NB4 (cell line): Measurements from ENCODE around the gene CLEC2A.
A peak's percentile ranks its signal among the peaks of the same experiment; 100 is the strongest.

Experiments
- DNase-seq: peaks from one replicate; pipeline ENCODE4 v3.0.0; 2010; ENCODE audit warnings: low read depth
- H3K4me3 ChIP-seq: one replicate; pipeline ENCODE4 v1.5.1; 2011; ENCODE audit warnings: mild to moderate bottlenecking, low read depth, low read length, moderate library complexity
- CTCF ChIP-seq: IDR thresholded peaks from one replicate; pipeline ENCODE4 v1.5.1; 2012; ENCODE audit warnings: low read depth, low read length
- MAX ChIP-seq: IDR thresholded peaks from 2 replicates; pipeline ENCODE4 v1.6.1; 2011; ENCODE audit warnings: low read depth, low read length
- MYC ChIP-seq: IDR thresholded peaks from 2 replicates; pipeline ENCODE4 v1.6.1; 2011; ENCODE audit warnings: low read depth, low read length
- POLR2A ChIP-seq: IDR thresholded peaks from 2 replicates; pipeline ENCODE4 v1.6.1; 2011; ENCODE audit warnings: mild to moderate bottlenecking; ENCODE audit not compliant: insufficient read length; ENCODE audit errors: extremely low read depth

CLEC2A gene

GRCh38 chr12:9940375-9940774 is 8.2 kb upstream of the CLEC2A start:
- DNase-seq: peak; percentile 17
- H3K4me3 ChIP-seq: no peak overlapping the region
- no peak for TF ChIP-seq POLR2A
- no peak for TF ChIP-seq MYC
- no peak for TF ChIP-seq MAX
- TF ChIP-seq CTCF: peak; percentile 20

- TF ChIP-seq CTCF: no peak
- no peak for TF ChIP-seq MAX
- TF ChIP-seq MYC: no peak
- no peak for TF ChIP-seq POLR2A
- H3K4me3 ChIP-seq: no peak overlapping the region
- DNase-seq: no peak
Observed at GRCh38 chr12:9936591-9936990, 4.4 kb upstream of the CLEC2A start.

- TF ChIP-seq POLR2A (no peak), MYC (no peak), MAX (no peak), CTCF (no peak)
- DNase-seq: no peak
- no peak overlapping the region for H3K4me3 ChIP-seq
Observed at GRCh38 chr12:9935026-9935425, 2.9 kb upstream of the CLEC2A start.

- H3K4me3 ChIP-seq: no peak overlapping the region
- TF ChIP-seq MYC (no peak), MAX (no peak), CTCF (no peak), POLR2A (no peak)
- no peak for DNase-seq
Observed at GRCh38 chr12:9933958-9934357, 1.8 kb upstream of the CLEC2A start.

GRCh38 chr12:9931245-9931644 is 925 bp downstream of the CLEC2A start:
- no peak for TF ChIP-seq MAX
- TF ChIP-seq MYC: no peak
- TF ChIP-seq POLR2A: no peak
- TF ChIP-seq CTCF: no peak
- DNase-seq: no peak
- no peak overlapping the region for H3K4me3 ChIP-seq

- no peak for TF ChIP-seq CTCF
- no peak for TF ChIP-seq MAX
- no peak for TF ChIP-seq MYC
- no peak for TF ChIP-seq POLR2A
- H3K4me3 ChIP-seq: no peak overlapping the region
- DNase-seq: no peak
Observed at GRCh38 chr12:9928607-9929006, 3.6 kb downstream of the CLEC2A start.
